GM21619 (cell line): ENCODE data around the gene R3HCC1L.

ENCODE experiments used
- ATAC-seq: cut with Tn5 transposase; IDR thresholded peaks from one replicate; pipeline ENCODE4 v1.9.1; 2021; ENCODE audit not compliant: unreplicated experiment

R3HCC1L gene

DNA sequence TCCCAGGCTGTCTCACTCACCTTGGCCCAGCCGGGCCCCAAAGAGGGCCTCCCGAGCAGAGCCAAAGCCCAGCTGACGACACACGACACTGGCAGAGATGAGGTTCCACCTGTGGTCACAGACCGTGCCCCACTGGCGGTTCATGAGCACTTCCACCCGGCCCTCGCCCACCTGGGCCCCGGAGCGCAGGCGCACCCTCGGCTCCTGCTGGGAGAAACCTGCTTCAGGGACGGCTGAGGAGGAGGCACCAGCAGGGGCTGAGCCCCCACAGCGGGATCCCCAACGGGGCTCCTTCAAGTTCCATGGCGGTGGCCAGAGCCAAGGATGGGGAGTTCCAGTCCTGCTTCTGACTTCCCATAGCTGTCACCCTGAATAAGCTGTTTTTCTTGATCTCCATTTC, 123.5 kb downstream of the R3HCC1L start:
- no peak for ATAC-seq

DNA sequence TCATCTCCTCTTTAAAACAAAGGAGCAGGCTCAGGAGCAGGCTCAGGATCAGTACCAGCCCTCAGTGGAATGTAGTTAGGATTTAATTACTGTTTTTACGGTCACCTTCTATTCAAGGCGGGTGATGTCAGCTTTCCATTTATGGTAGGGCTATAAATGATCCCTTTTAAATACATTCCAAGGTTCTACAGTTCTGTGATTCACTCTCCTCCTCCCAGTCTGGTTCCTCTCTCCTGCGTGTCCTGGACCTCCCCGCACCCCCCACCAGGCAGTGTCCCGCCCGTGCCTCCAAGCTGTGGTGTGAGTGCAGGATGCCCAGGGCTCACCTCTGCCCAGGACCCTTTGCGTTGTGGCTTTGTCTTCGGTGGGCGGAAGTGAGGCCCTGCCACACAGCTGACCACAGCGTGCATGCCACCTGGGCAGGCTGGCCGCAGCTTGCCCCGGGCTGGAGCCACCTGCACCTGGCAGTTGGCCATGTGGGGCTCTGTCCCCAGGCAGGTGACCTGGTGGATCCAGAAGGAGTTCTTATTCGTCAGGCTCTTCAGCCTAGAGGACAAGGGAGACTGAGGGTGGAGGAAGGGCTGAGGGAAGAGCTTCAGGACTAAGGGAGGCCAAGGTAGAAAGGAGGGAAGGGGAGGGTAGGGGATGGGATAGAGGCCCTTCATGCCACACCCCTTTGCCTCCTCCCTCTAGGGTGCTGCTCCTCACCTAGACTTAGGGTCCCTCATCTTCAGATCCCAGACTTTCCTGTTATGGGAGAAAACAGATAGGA, 124.4 kb downstream of the R3HCC1L start:
- no peak for ATAC-seq

DNA sequence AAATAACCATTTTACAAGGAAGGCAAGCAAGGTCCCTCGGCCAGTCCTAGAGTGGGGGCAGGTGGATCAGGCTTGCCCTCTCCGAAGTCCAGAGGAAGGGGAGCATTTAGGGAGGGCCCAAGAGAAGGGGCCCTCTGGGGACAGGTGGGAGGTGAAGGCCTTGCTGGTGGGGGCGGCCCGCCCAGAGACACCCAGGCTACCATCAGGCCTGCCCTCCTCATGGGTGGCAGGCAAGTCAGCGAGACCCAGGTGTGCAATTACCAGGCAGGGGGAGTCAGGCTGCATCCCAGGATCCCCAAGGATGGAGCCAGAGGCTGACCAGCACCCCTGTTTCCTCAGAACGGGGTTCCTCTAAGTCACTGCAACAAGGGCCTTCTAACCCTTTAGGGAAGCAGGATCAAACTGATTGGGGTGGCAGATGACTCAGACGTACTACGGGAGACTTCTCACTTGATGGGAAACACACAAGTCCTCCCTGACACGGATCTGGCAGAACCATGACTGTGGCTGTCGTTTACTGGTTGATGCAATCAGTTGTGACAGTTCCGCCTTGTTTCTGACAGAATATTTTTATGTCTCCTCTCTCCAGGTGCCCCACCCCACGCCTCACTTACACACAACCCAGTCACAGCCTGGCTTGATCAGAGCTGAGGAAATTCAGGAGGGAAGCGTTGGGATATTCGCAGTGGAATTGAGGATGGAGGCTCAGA, 125.3 kb downstream of the R3HCC1L start:
- ATAC-seq, result no peak

DNA sequence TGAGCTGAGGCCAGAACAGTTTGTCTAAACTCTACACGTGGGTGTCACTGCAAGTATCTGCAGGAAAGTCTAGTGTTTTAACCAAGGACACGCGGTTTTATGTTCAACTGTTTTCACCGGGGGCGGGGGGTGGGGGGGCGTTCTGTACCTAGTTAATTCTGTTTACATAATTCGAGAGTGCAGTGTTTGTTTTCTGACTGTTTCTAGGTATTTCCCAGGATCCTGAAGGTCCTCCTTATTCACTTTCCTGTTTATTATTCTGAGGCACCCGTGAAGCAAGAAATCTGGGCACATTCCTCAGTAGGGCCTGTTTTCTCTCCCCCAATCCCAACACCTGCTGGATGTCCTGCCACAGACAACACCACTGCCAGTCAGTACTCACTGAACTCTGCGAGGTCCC, 125.9 kb downstream of the R3HCC1L start:
- ATAC-seq, result no peak

DNA sequence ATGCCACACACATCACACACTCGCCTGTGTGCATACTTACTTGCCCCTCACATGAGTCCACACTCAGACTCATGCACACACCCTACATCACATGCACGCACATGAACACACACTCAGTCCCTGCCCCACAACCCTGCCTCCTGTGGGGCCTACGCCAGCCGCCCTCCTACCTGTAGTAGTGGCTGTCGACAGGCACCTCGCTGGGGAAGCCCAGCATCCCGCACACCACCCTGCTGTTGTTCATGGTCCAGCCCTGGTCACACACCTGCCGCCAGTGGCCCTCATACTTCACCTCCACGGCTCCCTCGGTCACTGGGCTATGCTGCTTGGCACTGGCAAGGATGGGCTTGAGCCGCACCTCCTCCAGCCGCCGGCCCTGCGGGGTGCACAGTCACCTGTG, 126.3 kb downstream of the R3HCC1L start:
- ATAC-seq, result no peak

DNA sequence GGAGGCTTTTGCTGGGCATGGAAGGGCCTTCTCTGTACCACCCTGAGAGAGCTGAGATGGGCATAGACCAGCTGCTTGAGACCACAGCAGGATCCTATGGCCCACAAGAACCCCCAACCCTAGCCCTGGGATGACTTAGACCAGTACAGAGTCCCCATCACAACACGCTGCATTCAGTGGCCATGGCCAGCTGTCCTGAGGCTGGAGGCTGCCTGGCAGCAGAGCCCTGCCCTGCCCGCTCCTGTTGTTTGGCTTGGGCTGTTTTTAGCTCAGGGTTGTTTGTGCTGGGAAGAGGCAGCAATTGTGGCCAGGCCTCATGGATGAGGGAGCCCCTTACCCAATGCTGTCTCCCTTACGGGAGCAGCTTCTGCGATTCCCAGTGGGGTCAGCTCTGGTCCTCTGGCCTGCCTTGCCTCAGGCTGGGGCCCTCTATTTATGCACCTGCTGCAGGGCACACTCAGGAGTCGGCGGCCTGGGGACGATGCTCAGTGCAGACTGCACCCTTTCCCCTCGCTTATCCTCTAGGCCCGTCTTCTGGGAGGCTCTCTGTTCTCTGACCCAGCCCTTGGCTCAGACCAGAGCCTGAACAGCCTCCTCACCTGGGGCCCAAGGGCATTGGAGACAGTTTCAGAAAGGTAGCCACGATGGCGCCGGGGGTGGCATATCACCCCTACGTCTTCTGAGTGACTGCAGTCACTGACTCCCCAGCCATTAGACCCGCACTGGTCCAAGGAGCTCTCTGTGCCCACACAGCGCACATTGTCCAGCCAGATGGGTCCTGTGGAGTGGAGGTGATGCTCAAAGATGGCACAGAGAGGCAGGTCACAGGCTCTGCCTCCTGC, 127.2 kb downstream of the R3HCC1L start:
- ATAC-seq, result no peak

DNA sequence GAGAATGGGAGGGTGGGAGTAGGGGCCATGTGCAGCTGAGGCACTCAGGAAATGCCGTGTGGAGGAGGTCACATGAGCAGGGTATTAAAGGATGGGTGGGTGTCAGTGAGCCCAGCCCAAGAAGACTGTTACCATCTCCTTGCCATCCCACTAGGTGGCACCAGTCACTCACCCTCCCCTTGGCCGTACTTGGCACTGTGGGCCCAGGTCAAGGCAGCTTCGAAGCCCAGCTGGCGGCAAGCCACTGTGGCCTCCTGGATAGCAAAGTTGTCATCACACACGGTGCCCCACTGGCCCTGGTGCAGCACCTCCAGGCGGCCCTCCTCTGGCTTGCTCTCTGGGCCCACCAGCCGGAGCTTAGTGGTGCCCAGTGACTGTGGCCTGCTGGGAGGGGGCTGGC, 128.1 kb downstream of the R3HCC1L start:
- ATAC-seq, result no peak

DNA sequence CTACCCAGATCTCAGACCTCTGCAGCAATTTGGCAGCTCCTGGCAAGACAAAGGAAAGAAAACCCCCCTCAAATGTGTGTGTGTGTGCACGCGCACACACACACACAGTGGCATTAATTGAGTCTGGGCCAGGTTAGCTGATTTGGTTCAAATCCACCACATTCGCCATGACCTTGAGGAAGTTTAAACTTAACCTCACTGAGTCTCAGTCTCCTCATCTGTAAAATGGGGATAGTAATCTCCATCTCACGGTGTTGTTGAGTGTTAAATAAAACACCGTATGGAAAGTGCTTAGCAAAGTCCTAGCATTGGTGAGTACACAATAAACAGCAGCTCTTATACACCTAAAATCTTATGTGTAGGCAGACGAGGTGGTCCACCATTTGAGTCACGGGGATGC, 128.6 kb downstream of the R3HCC1L start:
- ATAC-seq, result no peak

DNA sequence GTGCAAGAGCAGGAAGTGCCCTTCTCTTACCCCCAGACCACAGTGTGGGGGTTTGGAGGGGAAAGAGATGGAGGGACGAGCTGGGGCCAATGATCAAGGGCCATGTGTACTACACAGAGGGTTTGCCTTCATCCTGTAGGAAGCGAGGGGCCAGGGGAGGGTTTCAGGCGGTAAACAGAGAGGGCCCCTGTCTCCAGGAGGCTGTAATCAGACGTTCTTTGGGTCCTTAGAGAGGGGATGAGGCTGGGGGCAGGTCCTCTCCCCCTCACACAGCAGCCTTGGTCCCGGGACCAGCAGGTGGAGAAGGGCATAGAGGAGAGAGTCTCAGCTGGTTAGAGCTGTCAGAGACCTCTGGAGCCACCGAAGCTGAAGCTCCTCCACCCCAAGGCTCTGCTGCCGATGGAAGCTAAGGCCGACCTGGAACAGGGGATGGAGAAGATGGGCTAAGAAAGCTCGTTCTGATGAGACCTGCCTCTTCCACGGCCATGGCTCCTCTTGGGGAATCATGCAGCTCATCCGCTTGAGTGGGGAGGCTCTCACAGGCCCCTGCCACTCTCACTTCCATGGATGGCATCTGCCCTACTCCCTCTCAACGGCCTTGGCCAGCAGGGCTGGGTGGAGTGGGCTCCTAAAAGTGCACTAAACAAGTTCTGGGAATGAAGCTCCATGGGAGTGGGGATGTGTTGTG, 130.1 kb downstream of the R3HCC1L start:
- ATAC-seq, result no peak

DNA sequence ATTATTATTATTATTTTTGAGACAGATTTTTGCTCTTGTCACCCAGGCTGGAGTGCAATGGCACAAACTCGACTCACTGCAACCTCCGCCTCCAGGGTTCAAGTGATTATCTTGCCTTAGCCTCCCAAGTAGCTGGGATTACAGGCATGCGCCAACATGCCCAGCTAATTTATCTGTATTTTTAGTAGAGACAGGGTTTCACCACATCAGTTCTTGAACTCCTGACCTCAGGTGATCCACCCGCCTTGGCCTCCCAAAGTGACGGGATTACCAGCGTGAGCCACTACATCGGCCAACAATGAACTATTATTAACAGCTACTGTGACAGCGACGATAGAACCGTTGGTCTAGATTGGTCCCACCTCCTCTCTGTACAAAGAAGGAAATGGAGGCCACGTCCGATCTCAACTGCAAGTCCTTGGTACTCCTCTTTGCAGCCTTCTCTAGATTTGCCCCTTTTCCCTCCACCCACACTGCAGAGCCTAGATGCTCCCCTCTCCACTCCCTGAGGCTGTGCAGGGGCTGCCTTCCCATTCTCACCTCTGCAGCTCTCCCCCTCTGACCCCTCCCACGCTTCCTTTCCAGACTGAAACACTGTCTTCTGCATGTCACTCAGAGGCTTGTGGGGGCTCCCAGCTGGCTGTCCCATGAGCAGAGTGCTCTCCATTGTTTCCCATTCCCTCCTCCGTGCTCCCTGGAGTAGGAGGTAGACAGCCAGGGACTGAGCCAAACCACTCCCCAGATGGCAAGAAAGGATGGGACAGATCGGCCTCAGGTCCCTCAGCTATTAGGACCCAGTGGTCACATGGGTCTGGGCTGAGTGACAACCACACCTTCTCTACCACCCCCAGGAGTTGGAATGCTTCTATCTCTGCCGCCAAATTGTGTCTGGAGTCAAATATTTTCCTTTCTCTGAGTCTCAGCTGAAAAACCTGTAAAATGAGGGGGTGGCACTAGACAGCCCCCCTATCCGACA, 131.2 kb downstream of the R3HCC1L start:
- no peak for ATAC-seq

DNA sequence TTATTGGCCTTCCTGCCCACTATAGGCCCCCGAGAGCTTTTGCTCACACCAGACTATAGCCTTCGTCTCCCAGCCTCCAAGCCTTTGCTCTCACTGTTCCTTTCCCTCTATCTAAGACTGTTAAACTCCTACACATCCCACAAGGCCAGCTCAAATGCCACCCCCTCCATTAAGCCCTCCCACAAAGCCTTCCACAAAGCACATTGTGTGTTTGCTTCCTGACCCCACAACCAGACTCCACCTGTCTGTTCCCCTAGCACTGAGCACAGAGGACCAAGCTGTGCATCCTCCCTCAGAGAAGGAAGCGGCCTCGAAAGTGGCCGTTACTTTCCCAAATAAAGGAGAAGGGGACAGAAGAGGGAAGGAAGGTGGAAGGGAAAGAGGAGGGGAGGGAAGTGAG, 132.2 kb downstream of the R3HCC1L start:
- ATAC-seq, result no peak

DNA sequence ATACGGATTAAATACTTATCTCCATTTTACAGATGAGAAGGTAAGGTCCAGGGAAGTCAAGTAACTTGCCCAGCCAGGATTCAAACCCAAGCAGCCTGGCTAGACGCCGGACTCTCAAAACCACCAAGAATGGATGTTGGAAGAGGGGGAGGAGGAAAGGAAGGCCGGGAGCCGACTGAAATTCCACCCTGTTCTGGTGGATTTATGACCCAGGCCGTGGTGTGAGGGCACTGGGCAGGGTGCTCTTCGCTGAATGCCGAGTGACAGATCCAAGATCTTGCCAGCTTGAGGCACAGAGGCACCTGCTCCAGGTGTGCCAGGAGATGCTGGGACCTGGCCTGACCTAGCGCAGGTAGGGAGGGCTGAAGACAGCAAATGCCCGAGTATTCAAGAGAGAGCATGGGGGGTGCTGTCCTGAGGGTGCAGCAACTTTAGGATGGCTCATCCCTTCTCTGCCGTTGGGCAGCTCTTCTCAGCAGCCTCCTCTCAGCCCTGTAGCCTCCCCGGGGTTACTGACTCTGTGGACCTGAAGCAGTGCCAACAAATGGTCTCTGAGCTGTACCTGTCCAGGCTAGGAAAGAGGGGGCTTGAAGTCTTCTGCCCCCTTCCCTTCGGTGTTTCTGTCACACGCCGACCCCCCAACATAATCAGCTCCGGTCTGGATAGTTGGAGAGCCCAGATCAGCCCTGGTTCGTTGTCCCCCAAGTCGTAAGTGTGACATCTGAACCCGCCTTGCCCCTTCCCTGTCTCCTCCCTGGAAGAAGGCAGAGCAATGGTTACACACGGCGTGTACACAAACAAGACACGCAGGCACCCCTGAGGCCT, 132.8 kb downstream of the R3HCC1L start:
- no peak for ATAC-seq

DNA sequence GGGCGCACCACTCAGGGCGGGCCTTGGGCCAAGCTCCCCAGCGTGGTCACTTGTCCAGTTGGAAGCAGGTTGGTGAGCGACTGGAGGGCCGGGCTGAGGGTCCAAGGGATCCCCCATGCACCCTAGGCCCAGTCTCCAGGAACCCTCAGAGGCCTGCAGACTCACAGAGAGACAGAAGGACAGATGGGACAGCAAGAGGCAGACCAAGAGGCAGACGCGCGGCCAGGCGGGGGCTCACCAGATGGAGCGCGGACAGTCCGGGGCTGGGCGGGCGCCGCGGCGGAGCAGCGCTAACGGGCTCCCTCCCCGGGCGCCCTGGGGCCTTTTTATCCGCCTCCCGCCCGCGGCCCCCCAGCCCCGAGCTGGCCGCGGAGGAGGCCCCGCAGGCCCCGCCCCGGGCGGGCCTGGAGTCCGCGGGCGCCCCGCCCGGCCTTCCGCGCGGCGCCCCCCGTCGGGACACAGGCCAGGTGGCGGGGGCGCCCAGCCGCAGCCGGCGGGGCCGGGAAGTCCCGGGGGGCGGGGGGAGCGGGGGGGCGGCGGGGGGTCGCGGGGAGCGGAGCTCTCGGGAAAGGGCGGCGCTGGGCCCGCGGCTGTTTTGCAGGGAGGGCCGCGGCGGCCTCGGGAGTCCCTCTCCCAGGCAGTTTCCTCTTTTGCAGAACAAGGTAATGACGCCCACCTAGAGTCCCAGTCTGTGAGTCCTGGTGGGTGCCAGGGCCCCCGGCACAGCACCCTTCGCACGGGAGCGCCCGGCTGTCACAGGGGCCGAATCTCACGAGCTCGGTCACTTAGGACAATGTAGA, 133.6 kb downstream of the R3HCC1L start, which contains the start of gene LOXL4:
Gene LOXL4 (minus strand): TSS at position 301 of the 800 bp plus-strand sequence. CDS start 5,175 bp downstream, outside the sequence.
- no peak for ATAC-seq

DNA sequence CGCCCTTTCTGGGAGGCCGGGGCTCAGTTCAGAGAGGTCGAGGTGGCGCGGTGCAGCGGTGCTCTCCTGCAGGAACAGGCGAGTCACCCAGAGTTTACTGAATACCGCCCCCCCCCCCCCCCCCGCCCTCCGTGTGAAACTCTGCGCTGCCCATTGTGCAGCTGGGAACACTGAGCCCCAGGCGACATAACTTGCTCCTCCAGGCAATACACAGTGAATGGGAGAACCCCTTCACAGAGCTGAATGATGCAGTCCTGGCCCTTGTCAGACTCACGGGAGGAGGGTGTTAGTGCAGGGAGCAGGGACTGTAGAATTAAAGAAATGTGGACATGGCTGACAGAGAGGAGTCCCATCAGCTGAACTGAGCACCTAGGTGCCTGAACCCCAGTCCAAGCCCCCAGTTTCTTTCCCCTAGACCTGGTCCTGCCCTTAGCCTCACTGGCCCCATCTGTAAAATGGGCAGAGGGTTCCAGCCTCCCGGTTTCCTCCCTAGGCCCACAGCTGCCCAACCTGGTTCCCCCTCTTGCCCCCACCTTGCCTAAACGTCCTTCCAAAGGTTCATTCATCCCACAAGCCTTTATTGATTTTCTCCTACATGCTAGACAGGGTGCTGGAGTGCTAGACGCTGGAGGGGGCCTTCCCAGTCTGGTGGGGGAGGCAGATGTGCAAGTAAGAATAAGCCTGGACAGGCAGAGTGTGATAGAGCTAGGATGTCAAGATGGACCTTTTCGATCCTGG, 134.4 kb downstream of the R3HCC1L start:
- ATAC-seq, result no peak

DNA sequence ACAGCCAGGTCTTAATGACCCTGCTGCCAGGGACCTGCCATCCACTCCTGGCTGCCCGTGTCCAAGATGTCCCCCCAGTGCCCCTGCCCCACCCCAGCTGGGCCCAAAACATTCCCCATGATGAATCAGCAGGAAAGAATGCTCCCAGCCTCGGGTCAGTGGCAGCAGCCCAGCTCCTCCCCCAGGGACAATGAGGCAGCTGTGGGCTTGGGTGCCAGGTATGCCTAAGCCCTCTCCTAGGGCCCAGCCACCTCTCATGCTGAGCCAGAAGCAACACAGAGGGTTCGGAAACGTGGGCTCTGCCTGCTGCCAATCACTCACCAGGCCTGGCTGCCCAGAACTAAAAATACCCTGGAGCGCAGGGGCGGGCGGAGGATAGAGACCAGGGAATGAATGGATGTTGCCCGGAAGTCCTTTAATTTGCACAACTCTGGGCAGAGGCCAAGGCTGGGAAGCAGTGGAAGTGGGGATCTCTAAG, 135.0 kb downstream of the R3HCC1L start:
- ATAC-seq, result no peak

DNA sequence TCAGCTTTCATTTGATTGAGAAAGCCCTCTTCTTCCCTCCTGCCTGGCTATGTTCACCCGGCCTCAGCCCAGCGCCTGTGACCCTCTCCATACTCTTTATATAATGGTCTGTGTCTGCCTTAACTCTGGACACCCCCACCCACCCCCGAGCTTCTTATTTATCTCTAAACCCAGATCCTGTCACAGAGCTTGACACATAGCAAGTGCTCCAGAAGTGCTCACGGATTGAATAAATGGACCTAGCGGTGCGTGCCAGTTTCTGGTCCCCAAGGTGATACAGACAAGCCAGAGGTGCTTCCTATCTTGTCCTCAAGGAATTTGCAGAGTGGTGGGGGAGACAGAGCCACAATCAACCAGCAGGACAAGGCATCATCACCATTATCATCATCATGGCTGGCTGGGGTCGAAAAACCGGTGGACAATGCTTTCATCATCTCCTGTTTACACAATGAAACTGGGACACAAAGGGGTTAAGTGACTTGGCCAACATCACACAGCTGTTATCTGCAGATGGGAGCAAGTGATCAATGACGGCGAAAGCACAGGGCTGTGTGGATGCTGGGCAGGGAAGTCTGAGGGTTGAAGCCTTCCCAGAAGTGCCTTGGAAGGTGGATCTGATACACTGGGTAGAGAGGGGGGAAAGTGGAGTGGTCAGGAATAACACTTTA, 135.8 kb downstream of the R3HCC1L start:
- no peak for ATAC-seq

DNA sequence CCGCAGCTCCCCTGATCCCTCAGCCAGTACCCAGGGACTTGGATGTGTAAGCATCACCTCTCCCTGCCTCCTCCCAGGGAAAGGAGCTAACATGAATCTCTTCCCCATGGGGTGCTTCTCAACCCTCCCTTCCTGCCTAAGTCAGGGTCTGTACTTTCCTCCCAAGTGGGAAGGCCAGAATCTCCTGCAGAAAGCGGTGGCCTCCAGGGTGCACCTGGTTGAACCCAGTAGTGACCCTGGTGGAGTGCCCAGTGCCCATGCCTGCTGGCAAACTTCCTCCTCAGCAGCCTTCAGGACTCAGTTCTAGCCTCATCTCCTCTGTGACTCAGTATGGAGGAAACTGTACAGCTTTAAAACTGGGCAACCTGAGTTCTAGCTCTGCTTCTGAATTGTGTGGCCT, 136.3 kb downstream of the R3HCC1L start:
- no peak for ATAC-seq
